ENCODE data around the gene ATP2B2.

- TF ChIP-seq CTCF (IDR thresholded peaks at IDR 0.05; ENCODE audit: low read depth, low read length): no peak
- TF ChIP-seq POLR2A (IDR thresholded peaks at IDR 0.05; ENCODE audit: extremely low read depth, insufficient read length): no peak
- no peak for TF ChIP-seq MAX (IDR thresholded peaks at IDR 0.05; ENCODE audit: low read depth, low read length)
- TF ChIP-seq MYC (IDR thresholded peaks at IDR 0.05; ENCODE audit: low read depth, low read length): no peak
Measured at GRCh38 chr3:10515884-10516495, 10.6 kb upstream of the ATP2B2 start.
